Endothelial cell of umbilical vein (primary cell): ENCODE data around the gene PDE8B. TPM values are rescaled to one million over a fixed set of nuclear protein-coding genes. Genes with fewer than 3 reads are reported as not detected.

Experiments
- BruUV-seq: library from RNA; stranded (reverse); fragments of 400-500 nt; replicated peaks from 2 replicates; lab custom pipeline; 2021; lab: Mats Ljungman, UMichigan
- CTCF ChIA-PET: fragments of 300-600, 350-600 bp; sonication (Branson Sonifier 250); formaldehyde crosslinking; loops from one replicate; lab custom pipeline; 2021; ENCODE audit warnings: antibody characterized with exemption, inconsistent platforms; lab: Charles Lee
- POLR2A ChIA-PET: fragments of 300-600, 350-600 bp; sonication (Branson Sonifier 250); formaldehyde crosslinking; loops from one replicate; lab custom pipeline; 2021; ENCODE audit warnings: antibody characterized with exemption, inconsistent platforms; lab: Charles Lee
- DNase-seq: peaks from one replicate; pipeline ENCODE4 v3.0.0-alpha.2; 2011; ENCODE audit warnings: low read depth, low spot score
- FAIRE-seq: peaks from 2 replicates; lab custom pipeline; 2011; peaks lifted over from hg19 to GRCh38; lab: Jason Lieb, UNC
- H2AFZ ChIP-seq: 2 replicates; pipeline ENCODE4 v1.6.0; 2012; ENCODE audit warnings: low read depth, low read length, control low read depth, inconsistent platforms
- H3K27ac ChIP-seq: 2 replicates; pipeline ENCODE4 v1.5.1; 2011; ENCODE audit warnings: low read depth, mild to moderate bottlenecking, control low read depth, low read length, moderate library complexity; ENCODE audit not compliant: insufficient read depth
- H3K27me3 ChIP-seq, 2 experiments: 2 replicates each; pipeline versions ENCODE4 v1.6.0 to v1.6.1; 2011; ENCODE audit warnings: low read length in 2 of 2, mixed read lengths in 1 of 2; ENCODE audit not compliant: control insufficient read depth in 2 of 2, insufficient read depth in 2 of 2
- H3K36me3 ChIP-seq, 2 experiments: 2 replicates in 1 of 2; 3 replicates in 1 of 2; pipeline ENCODE4 v1.5.1; 2011; ENCODE audit warnings: low read length in 2 of 2, mild to moderate bottlenecking in 1 of 2, moderate library complexity in 1 of 2; ENCODE audit not compliant: control insufficient read depth in 2 of 2, insufficient read depth in 2 of 2; ENCODE audit errors: extremely low read depth in 1 of 2
- H3K4me1 ChIP-seq: 3 replicates; pipeline ENCODE4 v1.5.1; 2011; ENCODE audit warnings: mild to moderate bottlenecking, low read length; ENCODE audit not compliant: control insufficient read depth, insufficient read depth; ENCODE audit errors: extremely low read depth
- H3K4me2 ChIP-seq: 2 replicates; pipeline ENCODE4 v1.6.1; 2011; ENCODE audit warnings: low read length, control low read depth, mixed read lengths; ENCODE audit not compliant: insufficient read depth
- H3K4me3 ChIP-seq, 3 experiments: fragments of 200-600 bp in 1 of 3; sonication (generic), shearing (Covaris generic) in 1 of 3; replicated peaks in 1 of 3; 2 replicates each; pipeline ENCODE4 v1.5.1; 2011 to 2016; ENCODE audit warnings: control low read depth in 3 of 3, low read length in 3 of 3, mild to moderate bottlenecking in 2 of 3, inconsistent platforms in 1 of 3, low read depth in 1 of 3, moderate library complexity in 1 of 3; ENCODE audit not compliant: insufficient read depth in 1 of 3
- H3K79me2 ChIP-seq: 2 replicates; pipeline ENCODE4 v1.6.0; 2012; ENCODE audit warnings: low read length, inconsistent platforms; ENCODE audit not compliant: control insufficient read depth, insufficient read depth
- H3K9ac ChIP-seq: replicated peaks from 2 replicates; pipeline ENCODE3; 2011; ENCODE audit warnings: low read length, control low read depth; ENCODE audit not compliant: insufficient read depth; ENCODE audit errors: extremely low read depth
- H3K9me1 ChIP-seq: replicated peaks from 3 replicates; pipeline ENCODE4 v1.6.0; 2011; ENCODE audit warnings: mild to moderate bottlenecking, low read length; ENCODE audit not compliant: control insufficient read depth, insufficient read depth; ENCODE audit errors: extremely low read depth
- H3K9me3 ChIP-seq: replicated peaks from 2 replicates; pipeline ENCODE4 v1.5.1; 2012; ENCODE audit warnings: low read length, inconsistent platforms; ENCODE audit not compliant: control insufficient read depth, insufficient read depth
- H4K20me1 ChIP-seq: replicated peaks from 2 replicates; pipeline ENCODE3; 2011; ENCODE audit warnings: mild to moderate bottlenecking, low read length; ENCODE audit not compliant: control insufficient read depth, insufficient read depth; ENCODE audit errors: extremely low read depth
- CTCF ChIP-seq, 2 donors: IDR thresholded peaks; 1 replicate in 1 of 2; 2 replicates in 1 of 2; pipeline ENCODE4 v1.5.1; 2011; ENCODE audit warnings: low read length in 2 of 2, mild to moderate bottlenecking in 2 of 2, moderate library complexity in 2 of 2, control low read depth in 1 of 2, inconsistent platforms in 1 of 2, low read depth in 1 of 2; ENCODE audit not compliant: insufficient read depth in 1 of 2; ENCODE audit errors: extremely low read depth in 1 of 2
- EZH2 ChIP-seq: IDR thresholded peaks from 2 replicates; pipeline ENCODE4 v1.6.1; 2012; ENCODE audit warnings: borderline replicate concordance, low read depth, mild to moderate bottlenecking, moderate library complexity, low read length, inconsistent platforms; ENCODE audit not compliant: severe bottlenecking
- FOS ChIP-seq: IDR thresholded peaks from 2 replicates; pipeline ENCODE4 v1.6.1; 2011; ENCODE audit warnings: mild to moderate bottlenecking, low read length, moderate library complexity, borderline replicate concordance; ENCODE audit not compliant: insufficient read depth
- GATA2 ChIP-seq: IDR thresholded peaks from 2 replicates; pipeline ENCODE4 v1.7.0; 2011; ENCODE audit warnings: low read depth, mild to moderate bottlenecking, moderate library complexity, mixed read lengths, low read length; ENCODE audit not compliant: insufficient read length, insufficient read depth
- JUN ChIP-seq: IDR thresholded peaks from 2 replicates; pipeline ENCODE4 v1.6.1; 2011; ENCODE audit warnings: borderline replicate concordance, low read depth; ENCODE audit not compliant: insufficient read length, insufficient read depth
- MYC ChIP-seq: IDR thresholded peaks from one replicate; pipeline ENCODE4 v1.6.1; 2011; ENCODE audit warnings: mild to moderate bottlenecking, low read depth, low read length
- POLR2A ChIP-seq: IDR thresholded peaks from 2 replicates; pipeline ENCODE4 v1.6.1; 2012; ENCODE audit warnings: low read depth, mild to moderate bottlenecking, control low read depth, low read length
- POLR2AphosphoS5 ChIP-seq: IDR thresholded peaks from 2 replicates; pipeline ENCODE4 v1.6.1; 2012; ENCODE audit warnings: low read depth, mild to moderate bottlenecking, control low read depth, low read length, moderate library complexity; ENCODE audit not compliant: insufficient read depth
- dilution Hi-C: fragments of 300-500 bp; cut with MboI; formaldehyde crosslinking; loops from one replicate; pipeline ENCODE4 v1.15.0; 2019; ENCODE audit warnings: low sequenced_read_pairs; ENCODE audit not compliant: extremely low pct_ligation_motif_present
- intact Hi-C: fragments of 100-400 bp; cut with micrococcal nuclease; formaldehyde crosslinking; loops from one replicate; pipeline ENCODE4 v1.10.0; 2022
- polyA plus RNA-seq, 4 experiments: library from polyadenylated mRNA; depleted of rRNA in 3 of 4; stranded (reverse) in 3 of 4; unstranded in 1 of 4; fragments of >200 nt; gene quantifications; 2 replicates each; pipeline versions ENCODE4 v1.2.1 to v1.2.3, GENCODE V29; 2011 to 2012; ENCODE audit warnings: missing spikeins in 1 of 4
- total RNA-seq: library from RNA; stranded (reverse); gene quantifications from 2 replicates; pipeline ENCODE4 v1.2.3, GENCODE V29; 2021
- TF ChIP-seq, protein P1 (sequence below): IDR thresholded peaks from 2 replicates; pipeline ENCODE4 v1.6.1; 2011; ENCODE audit not compliant: insufficient read depth, insufficient read length

PDE8B gene
- total and polyA plus RNA-seq, 2 donors (not counting 3 experiments of a cell fraction or from before 2014, with no cell fraction given) = not detected

DNA sequence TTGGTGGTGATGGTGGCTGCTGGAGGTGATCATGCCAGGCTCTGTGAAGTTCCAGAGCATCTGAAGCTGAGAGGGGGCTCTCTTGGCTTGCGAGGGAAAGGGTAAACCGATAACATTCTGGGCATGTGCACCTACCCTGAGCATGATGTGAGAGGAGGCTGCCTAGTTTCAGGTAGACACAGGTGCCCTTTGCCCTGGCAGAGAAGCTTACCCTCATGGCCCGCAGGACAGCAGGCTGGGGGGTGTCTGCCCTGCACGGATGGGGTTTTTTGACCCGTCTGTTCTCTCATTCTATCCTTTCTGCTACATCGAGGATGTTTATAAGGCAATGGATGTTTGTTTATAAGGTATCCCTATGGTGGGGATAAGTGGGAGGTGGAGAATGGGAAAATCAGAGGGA is 148.8 kb downstream of the PDE8B start:
- TF ChIP-seq FOS (no peak), POLR2AphosphoS5 (no peak)
- TF ChIP-seq, protein P1, sequence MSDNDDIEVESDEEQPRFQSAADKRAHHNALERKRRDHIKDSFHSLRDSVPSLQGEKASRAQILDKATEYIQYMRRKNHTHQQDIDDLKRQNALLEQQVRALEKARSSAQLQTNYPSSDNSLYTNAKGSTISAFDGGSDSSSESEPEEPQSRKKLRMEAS = no peak
- no peak overlapping the region for H3K9ac ChIP-seq
- H3K79me2 ChIP-seq = no peaks in the 10 kb centered on the region
- no peak for DNase-seq
- no peaks in the 10 kb centered on the region for H3K9me1 ChIP-seq
- no peaks in the 10 kb centered on the region for H3K4me1 ChIP-seq
- no peak for FAIRE-seq
- intact Hi-C loops = no loop called here
- H3K36me3 ChIP-seq = no peaks in the 10 kb centered on the region
- H3K9me3 ChIP-seq = no peaks in the 10 kb centered on the region
- no TSS peak for BruUV-seq
- no peak overlapping the region for H3K4me2 ChIP-seq
- H3K27ac ChIP-seq = no peak overlapping the region
- H3K4me3 ChIP-seq = no peak overlapping the region
- ChIA-PET POLR2A (no interaction called here), CTCF (no interaction called here)
- no peaks in the 10 kb centered on the region for H3K27me3 ChIP-seq
- dilution Hi-C loops = no loop called here
- H4K20me1 ChIP-seq = no peaks in the 10 kb centered on the region
- H2AFZ ChIP-seq = no peak overlapping the region

DNA sequence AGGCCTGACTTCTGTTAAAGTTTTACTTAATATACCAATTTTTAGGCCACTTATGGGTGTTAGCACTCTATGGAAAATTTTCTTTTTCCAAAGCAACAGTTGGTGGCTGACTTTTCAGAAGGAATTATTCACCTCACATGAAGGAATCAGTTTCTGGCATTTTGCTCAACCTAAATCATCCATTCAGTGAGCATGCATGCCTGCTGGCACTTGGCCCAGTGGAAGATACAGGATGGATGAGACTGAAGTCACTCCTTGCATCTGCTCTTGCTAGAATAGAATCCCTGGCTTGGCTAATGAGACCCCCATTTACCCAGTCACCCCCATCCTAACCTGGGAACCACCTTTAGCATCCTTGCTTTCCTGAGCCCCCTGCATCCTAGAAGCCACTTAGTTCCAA is 149.9 kb downstream of the PDE8B start:
- intact Hi-C loops = no loop called here
- dilution Hi-C loops = no loop called here

More for the DNA sequence above, 149.9 kb downstream of the PDE8B start:
- H3K36me3 ChIP-seq = no peaks in the 10 kb centered on the region
- H3K27me3 ChIP-seq = no peaks in the 10 kb centered on the region
- H4K20me1 ChIP-seq = no peaks in the 10 kb centered on the region
- no peak overlapping the region for H3K4me2 ChIP-seq
- H3K27ac ChIP-seq = no peak overlapping the region
- no peak overlapping the region for H3K9ac ChIP-seq
- H3K79me2 ChIP-seq = no peaks in the 10 kb centered on the region
- H3K9me3 ChIP-seq = no peaks in the 10 kb centered on the region
- TF ChIP-seq GATA2 = no peak
- TF ChIP-seq POLR2AphosphoS5 = no peak
- no peak for TF ChIP-seq EZH2
- TF ChIP-seq POLR2A = no peak
- no peak for TF ChIP-seq CTCF (IDR thresholded peaks at IDR 0.05; ENCODE audit: extremely low read depth in 1 of 2, insufficient read depth in 1 of 2, low read depth in 1 of 2, low read length in 2 of 2)
- TF ChIP-seq MYC = no peak
- no peak for TF ChIP-seq FOS
- TF ChIP-seq JUN = no peak
- TF ChIP-seq, protein P1 = no peak
- no peak for FAIRE-seq
- no peak for DNase-seq
- POLR2A ChIA-PET = no interaction called here
- H3K4me1 ChIP-seq = no peaks in the 10 kb centered on the region
- BruUV-seq = no TSS peak
- CTCF ChIA-PET = no interaction called here
- H3K9me1 ChIP-seq = no peaks in the 10 kb centered on the region
- no peak overlapping the region for H3K4me3 ChIP-seq
- no peak overlapping the region for H2AFZ ChIP-seq
